Activated CD4-positive, alpha-beta T cell treated with anti-CD3 and anti-CD28 coated beads for 36 hours (primary cell): ENCODE measurements around the gene PSMG4. TPM values are rescaled to one million over a fixed set of nuclear protein-coding genes. Genes with fewer than 3 reads are reported as not detected.

Experiments used
- total RNA-seq, 2 experiments: library from RNA; stranded (reverse); gene quantifications; one replicate each; pipeline ENCODE4 v1.2.3, GENCODE V29; 2021

PSMG4 gene
- total RNA-seq, 2 experiments from 2014 or later, result 22.2 to 23.2 TPM

Other genes with a start within 250 kb of the PSMG4 start
- gene RIPK1, start 190.5 kb upstream of the PSMG4 start, total RNA-seq, result 10 to 100 TPM; 17.4 to 19.3 TPM
- gene BPHL, start 140.2 kb upstream of the PSMG4 start, total RNA-seq, result 10 to 100 TPM; 15.8 to 16.7 TPM
- gene TUBB2A, start 101.4 kb upstream of the PSMG4 start, total RNA-seq, result 1 to 10 TPM; 1.7 to 1.8 TPM
- under 1 TPM in 1 of 2 experiments, not detected in 1; 0.09 TPM for gene TUBB2B, start 31.3 kb upstream of the PSMG4 start, total RNA-seq
- gene SLC22A23, start 198.1 kb downstream of the PSMG4 start, total RNA-seq, result under 1 TPM; 0.37 to 0.39 TPM